HEK293T (cell line): Measurements from ENCODE around the gene PCBP3.

Experiments
- ARNT ChIP-seq: fragments of 450-650 bp; IDR thresholded peaks from 2 replicates; pipeline ENCODE4 v1.6.1; 2017; ENCODE audit warnings: mild to moderate bottlenecking
- BHLHE40 ChIP-seq: fragments of 450-650 bp; IDR thresholded peaks from 2 replicates; pipeline ENCODE4 v1.6.1; 2016; ENCODE audit warnings: mild to moderate bottlenecking, moderate library complexity, borderline replicate concordance
- CTBP1 ChIP-seq: fragments of 450-650 bp; IDR thresholded peaks from 2 replicates; pipeline ENCODE4 v1.6.1; 2016; ENCODE audit warnings: borderline replicate concordance
- FOXA1 ChIP-seq: fragments of 450-650 bp; IDR thresholded peaks from 2 replicates; pipeline ENCODE4 v1.6.1; 2016; ENCODE audit warnings: mild to moderate bottlenecking
- FOXK2 ChIP-seq: fragments of 450-650 bp; IDR thresholded peaks from 2 replicates; pipeline ENCODE4 v1.6.1; 2016; ENCODE audit warnings: mild to moderate bottlenecking
- FOXM1 ChIP-seq: fragments of 450-650 bp; IDR thresholded peaks from 2 replicates; pipeline ENCODE4 v1.6.1; 2017; ENCODE audit warnings: mild to moderate bottlenecking, borderline replicate concordance
- HDGF ChIP-seq: fragments of 450-650 bp; IDR thresholded peaks from 2 replicates; pipeline ENCODE4 v1.6.1; 2017; ENCODE audit warnings: antibody characterized with exemption, borderline replicate concordance
- L3MBTL2 ChIP-seq: fragments of 450-650 bp; conservative IDR thresholded peaks from 2 replicates; pipeline ENCODE4 v1.6.1; 2016; ENCODE audit warnings: mild to moderate bottlenecking
- NFRKB ChIP-seq: fragments of 450-650 bp; IDR thresholded peaks from 2 replicates; pipeline ENCODE4 v1.6.1; 2016; ENCODE audit warnings: mild to moderate bottlenecking, moderate library complexity
- SP1 ChIP-seq: fragments of 450-650 bp; IDR thresholded peaks from 2 replicates; pipeline ENCODE4 v1.6.1; 2017
- SUZ12 ChIP-seq: fragments of 450-650 bp; IDR thresholded peaks from 2 replicates; pipeline ENCODE4 v1.6.1; 2016; ENCODE audit warnings: mild to moderate bottlenecking
- TARDBP ChIP-seq: fragments of 450-650 bp; IDR thresholded peaks from 2 replicates; pipeline ENCODE4 v1.6.1; 2016

- TF ChIP-seq CTBP1 = no peak
- TF ChIP-seq ARNT = no peak
- no peak for TF ChIP-seq NFRKB
- TF ChIP-seq BHLHE40 = no peak
- TF ChIP-seq SP1 = no peak
- TF ChIP-seq L3MBTL2 = no peak
- TF ChIP-seq FOXM1 = no peak
- no peak for TF ChIP-seq FOXK2
- TF ChIP-seq FOXA1 = no peak
- TF ChIP-seq SUZ12 = no peak
- no peak for TF ChIP-seq HDGF
- TF ChIP-seq TARDBP = no peak
Observed at GRCh38 chr21:45796003-45796402, 152.5 kb downstream of the PCBP3 start.
